GM18526 (cell line): ENCODE results near the gene GRK4.

Source experiments
- POLR2A ChIP-seq: IDR thresholded peaks from 3 replicates; pipeline ENCODE4 v1.6.1; 2011; ENCODE audit not compliant: insufficient read length; ENCODE audit errors: extremely low read depth

Gene GRK4

GRCh38 chr4:3066836-3067400, 103.5 kb downstream of the GRK4 start:
- no peak for TF ChIP-seq POLR2A

- no peak for TF ChIP-seq POLR2A
Measured at GRCh38 chr4:3067473-3068001, 104.2 kb downstream of the GRK4 start.

GRCh38 chr4:3069661-3070199, 106.4 kb downstream of the GRK4 start:
- TF ChIP-seq POLR2A: no peak

GRCh38 chr4:3070709-3071500, 107.5 kb downstream of the GRK4 start:
- no peak for TF ChIP-seq POLR2A

- TF ChIP-seq POLR2A: no peak
Measured at GRCh38 chr4:3071811-3072210, 108.4 kb downstream of the GRK4 start.

- TF ChIP-seq POLR2A: peak; percentile 48
Measured at GRCh38 chr4:3073158-3074077, 110.0 kb downstream of the GRK4 start.

- peak; percentile 79 for TF ChIP-seq POLR2A
Measured at GRCh38 chr4:3074078-3074845, 110.9 kb downstream of the GRK4 start, which contains the start of the genes HTT and HTT-AS. TSS of gene HTT (plus strand) at chr4:3074681. CDS start at chr4:3074826, 145 bp downstream. TSS of gene HTT-AS (minus strand) at chr4:3074538.

GRCh38 chr4:3074846-3075651, 111.7 kb downstream of the GRK4 start:
- peak; percentile 84 for TF ChIP-seq POLR2A

GRCh38 chr4:3075652-3075981, 112.2 kb downstream of the GRK4 start:
- peak; percentile 49 for TF ChIP-seq POLR2A

- no peak for TF ChIP-seq POLR2A
Measured at GRCh38 chr4:3077796-3078195, 114.4 kb downstream of the GRK4 start.

GRCh38 chr4:3079694-3080123, 116.3 kb downstream of the GRK4 start:
- no peak for TF ChIP-seq POLR2A

- TF ChIP-seq POLR2A: no peak
Measured at GRCh38 chr4:3082925-3083515, 119.6 kb downstream of the GRK4 start.

- no peak for TF ChIP-seq POLR2A
Measured at GRCh38 chr4:3083732-3084131, 120.4 kb downstream of the GRK4 start.

GRCh38 chr4:3085948-3086670, 122.7 kb downstream of the GRK4 start:
- no peak for TF ChIP-seq POLR2A
